ENCODE measurements around the gene ATP6V1C2. TPM values are rescaled to one million over a fixed set of nuclear protein-coding genes. Genes with fewer than 3 reads are reported as not detected.

Gene ATP6V1C2
- total and polyA plus RNA-seq, 2 experiments from 2014 or later, result 0.14 to 2.1 TPM

- H3K9me2 ChIP-seq (ENCODE audit: insufficient read depth), result no peaks in the 10 kb centered on the region
- no peak overlapping the region for H3K4me2 ChIP-seq
- no peak overlapping the region for H3K4me3 Mint-ChIP-seq
- peaks cover 5% of the 10 kb centered on the region for H3K4me1 ChIP-seq (ENCODE audit: insufficient read depth)
- no peaks in the 10 kb centered on the region; the same call in 1 of the 2 replicates for H4K20me1 ChIP-seq (replicated peaks; ENCODE audit: insufficient read depth)
- no peak overlapping the region for H3K27ac Mint-ChIP-seq
- 0 out of 2 replicates have a peak, but pooled peaks cover 8% of the 10 kb centered on the region for H3F3A ChIP-seq (replicated peaks; ENCODE audit: low read depth)
- H3K27me3 Mint-ChIP-seq (ENCODE audit: insufficient read depth, low read depth, poor library complexity), result peaks cover 32% of the 10 kb centered on the region
- no peak for TF ChIP-seq REST (IDR thresholded peaks at IDR 0.05; ENCODE audit: unreplicated experiment)
- no peak for TF ChIP-seq JUNB (IDR thresholded peaks at IDR 0.05; ENCODE audit: unreplicated experiment)
- no peak for TF ChIP-seq EZH2 (IDR thresholded peaks at IDR 0.05; ENCODE audit: low read depth, unreplicated experiment)
- TF ChIP-seq ZNF462 (CRISPR knock-in tag; IDR thresholded peaks at IDR 0.05), result no peak
- no peak for TF ChIP-seq NANOG (IDR thresholded peaks at IDR 0.05; ENCODE audit: borderline replicate concordance)
- no peak for TF ChIP-seq ZNF331 (CRISPR knock-in tag; IDR thresholded peaks at IDR 0.05; ENCODE audit: low read depth)
- TF ChIP-seq ZNF114 (CRISPR knock-in tag; IDR thresholded peaks at IDR 0.05), result no peak
- TF ChIP-seq, protein P1, sequence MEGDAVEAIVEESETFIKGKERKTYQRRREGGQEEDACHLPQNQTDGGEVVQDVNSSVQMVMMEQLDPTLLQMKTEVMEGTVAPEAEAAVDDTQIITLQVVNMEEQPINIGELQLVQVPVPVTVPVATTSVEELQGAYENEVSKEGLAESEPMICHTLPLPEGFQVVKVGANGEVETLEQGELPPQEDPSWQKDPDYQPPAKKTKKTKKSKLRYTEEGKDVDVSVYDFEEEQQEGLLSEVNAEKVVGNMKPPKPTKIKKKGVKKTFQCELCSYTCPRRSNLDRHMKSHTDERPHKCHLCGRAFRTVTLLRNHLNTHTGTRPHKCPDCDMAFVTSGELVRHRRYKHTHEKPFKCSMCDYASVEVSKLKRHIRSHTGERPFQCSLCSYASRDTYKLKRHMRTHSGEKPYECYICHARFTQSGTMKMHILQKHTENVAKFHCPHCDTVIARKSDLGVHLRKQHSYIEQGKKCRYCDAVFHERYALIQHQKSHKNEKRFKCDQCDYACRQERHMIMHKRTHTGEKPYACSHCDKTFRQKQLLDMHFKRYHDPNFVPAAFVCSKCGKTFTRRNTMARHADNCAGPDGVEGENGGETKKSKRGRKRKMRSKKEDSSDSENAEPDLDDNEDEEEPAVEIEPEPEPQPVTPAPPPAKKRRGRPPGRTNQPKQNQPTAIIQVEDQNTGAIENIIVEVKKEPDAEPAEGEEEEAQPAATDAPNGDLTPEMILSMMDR (conservative IDR thresholded peaks at IDR 0.05; ENCODE audit: low read depth in 2 of 2), result no peak
- TF ChIP-seq STAT1 (IDR thresholded peaks at IDR 0.05; ENCODE audit: unreplicated experiment), result no peak
- TF ChIP-seq, protein P2, sequence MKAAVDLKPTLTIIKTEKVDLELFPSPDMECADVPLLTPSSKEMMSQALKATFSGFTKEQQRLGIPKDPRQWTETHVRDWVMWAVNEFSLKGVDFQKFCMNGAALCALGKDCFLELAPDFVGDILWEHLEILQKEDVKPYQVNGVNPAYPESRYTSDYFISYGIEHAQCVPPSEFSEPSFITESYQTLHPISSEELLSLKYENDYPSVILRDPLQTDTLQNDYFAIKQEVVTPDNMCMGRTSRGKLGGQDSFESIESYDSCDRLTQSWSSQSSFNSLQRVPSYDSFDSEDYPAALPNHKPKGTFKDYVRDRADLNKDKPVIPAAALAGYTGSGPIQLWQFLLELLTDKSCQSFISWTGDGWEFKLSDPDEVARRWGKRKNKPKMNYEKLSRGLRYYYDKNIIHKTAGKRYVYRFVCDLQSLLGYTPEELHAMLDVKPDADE (IDR thresholded peaks at IDR 0.05), result no peak
- no peak for TF ChIP-seq POLR2AphosphoS5 (IDR thresholded peaks at IDR 0.05; ENCODE audit: low read depth)
- no peaks in the 10 kb centered on the region for H3K36me3 ChIP-seq (ENCODE audit: insufficient read depth)
- 0 out of 3 replicates have a peak, but pooled peaks cover 2% of the 10 kb centered on the region for H3K9me3 Mint-ChIP-seq
- H2AFZ ChIP-seq, result no peak overlapping the region
- H3K27ac ChIP-seq (ENCODE audit: low read depth), result no peak overlapping the region
- no peaks in the 10 kb centered on the region for H3K79me2 ChIP-seq (replicated peaks; ENCODE audit: insufficient read depth)
- DNase-seq (ENCODE audit: low spot score) (no peak), ATAC-seq (no peak)
- H3K27me3 ChIP-seq (ENCODE audit: insufficient read depth), result peaks cover 44% of the 10 kb centered on the region
- H3K36me3 Mint-ChIP-seq (ENCODE audit: low read depth), result no peaks in the 10 kb centered on the region; the same call in 2 of the 3 replicates
- no peak overlapping the region for H3K4me3 ChIP-seq
- H3K4me1 Mint-ChIP-seq, result peaks cover 7% of the 10 kb centered on the region
Measured at GRCh38 chr2:10717628-10718027, 3.8 kb upstream of the ATP6V1C2 start.
